H1 (cell line): ENCODE data around the gene FARP2. TPM values are rescaled to one million over a fixed set of nuclear protein-coding genes. Genes with fewer than 3 reads are reported as not detected.

Experiments used
- CTCF ChIA-PET: fragments of 300-600 bp; sonication (Branson Sonifier 250); formaldehyde crosslinking; loops from one replicate; lab custom pipeline; 2021; ENCODE audit not compliant: partially characterized antibody; lab: Charles Lee
- POLR2A ChIA-PET: fragments of 300-600 bp; sonication (Branson Sonifier 250); formaldehyde crosslinking; loops from one replicate; lab custom pipeline; 2021; ENCODE audit warnings: inconsistent platforms; ENCODE audit not compliant: partially characterized antibody; lab: Charles Lee
- DNase-seq, 2 experiments: peaks; one replicate each; pipeline versions ENCODE4 v3.0.0 to v3.0.0-alpha.2; 2010 to 2022; ENCODE audit warnings: low spot score in 2 of 2, low read depth in 1 of 2, mixed read lengths in 1 of 2
- FAIRE-seq: peaks from 2 replicates; lab custom pipeline; 2011; peaks lifted over from hg19 to GRCh38; lab: Jason Lieb, UNC
- H2AFZ ChIP-seq: 2 replicates; pipeline ENCODE4 v1.8.1; 2012; ENCODE audit warnings: low read length, inconsistent platforms
- H2AK5ac ChIP-seq: 2 replicates; pipeline ENCODE4 v1.6.1; 2013; ENCODE audit warnings: low read depth, low read length
- H2BK120ac ChIP-seq: replicated peaks from 2 replicates; pipeline ENCODE3; 2013; ENCODE audit warnings: low read depth, low read length, inconsistent platforms
- H2BK12ac ChIP-seq: 2 replicates; pipeline ENCODE4 v1.6.1; 2013; ENCODE audit warnings: low read depth, low read length
- H2BK15ac ChIP-seq: 2 replicates; pipeline ENCODE4 v1.6.1; 2013; ENCODE audit warnings: low read length
- H2BK20ac ChIP-seq: 2 replicates; pipeline ENCODE4 v1.6.1; 2013; ENCODE audit warnings: low read length
- H2BK5ac ChIP-seq: 2 replicates; pipeline ENCODE4 v1.6.1; 2013; ENCODE audit warnings: low read depth, low read length
- H3K14ac ChIP-seq: 2 replicates; pipeline ENCODE4 v1.6.1; 2013; ENCODE audit warnings: inconsistent platforms; ENCODE audit not compliant: insufficient read length
- H3K18ac ChIP-seq: 2 replicates; pipeline ENCODE4 v1.6.1; 2013; ENCODE audit warnings: low read length; ENCODE audit errors: extremely low read depth
- H3K23ac ChIP-seq: 2 replicates; pipeline ENCODE4 v1.6.1; 2013; ENCODE audit warnings: inconsistent platforms; ENCODE audit not compliant: insufficient read length
- H3K23me2 ChIP-seq: 2 replicates; pipeline ENCODE4 v1.6.1; 2013; ENCODE audit warnings: low read depth, low read length
- H3K27ac ChIP-seq: 2 replicates; pipeline ENCODE4 v1.6.1; 2011; ENCODE audit warnings: low read depth, low read length, inconsistent platforms
- H3K27me3 ChIP-seq, 4 experiments: replicated peaks in 1 of 4; 1 replicate in 1 of 4; 2 replicates in 3 of 4; pipeline versions ENCODE4 v1.6.1 to v1.8.1; 2011 to 2013; ENCODE audit warnings: low read length in 3 of 4, mild to moderate bottlenecking in 3 of 4, inconsistent platforms in 2 of 4, mixed read lengths in 2 of 4, moderate library complexity in 1 of 4; ENCODE audit not compliant: control insufficient read depth in 3 of 4, insufficient read depth in 3 of 4; ENCODE audit errors: extremely low read depth in 1 of 4
- H3K36me3 ChIP-seq, 4 experiments: 2 replicates each; pipeline versions ENCODE4 v1.6.1 to v1.8.1; 2011 to 2013; ENCODE audit warnings: mild to moderate bottlenecking in 4 of 4, low read length in 3 of 4, moderate library complexity in 2 of 4, control low read depth in 1 of 4, inconsistent platforms in 1 of 4; ENCODE audit not compliant: insufficient read depth in 4 of 4, control insufficient read depth in 2 of 4
- H3K4ac ChIP-seq: replicated peaks from 2 replicates; pipeline ENCODE3; 2013; ENCODE audit warnings: low read length, low read depth, mixed read lengths, inconsistent platforms; ENCODE audit not compliant: insufficient read length
- H3K4me1 ChIP-seq, 4 experiments: replicated peaks in 1 of 4; 1 replicate in 1 of 4; 2 replicates in 3 of 4; pipeline versions ENCODE4 v1.6.1 to v1.8.1; 2011 to 2013; ENCODE audit warnings: low read length in 3 of 4, inconsistent platforms in 2 of 4, mixed read lengths in 1 of 4; ENCODE audit not compliant: insufficient read depth in 4 of 4, control insufficient read depth in 3 of 4
- H3K4me2 ChIP-seq, 2 experiments: 2 replicates each; pipeline versions ENCODE4 v1.6.1 to v1.8.1; 2011 to 2013; ENCODE audit warnings: low read depth in 2 of 2, low read length in 2 of 2, control low read depth in 1 of 2, inconsistent platforms in 1 of 2, mild to moderate bottlenecking in 1 of 2; ENCODE audit not compliant: insufficient read depth in 1 of 2
- H3K4me3 ChIP-seq, 4 experiments: fragments of 200-600, 300-600 bp in 1 of 4; sonication (generic), shearing (Covaris generic), sonication (Bioruptor Twin) in 1 of 4; 2 replicates each; pipeline versions ENCODE4 v1.5.1 to v1.8.1; 2011 to 2016; ENCODE audit warnings: low read length in 4 of 4, low read depth in 3 of 4, control low read depth in 2 of 4, inconsistent platforms in 2 of 4, mild to moderate bottlenecking in 2 of 4, mixed read lengths in 1 of 4, moderate library complexity in 1 of 4; ENCODE audit not compliant: insufficient read depth in 2 of 4; ENCODE audit errors: extremely low read depth in 1 of 4
- H3K56ac ChIP-seq: replicated peaks from 2 replicates; pipeline ENCODE3; 2013; ENCODE audit warnings: low read depth, mild to moderate bottlenecking, mixed read lengths, low read length, inconsistent platforms; ENCODE audit not compliant: insufficient read length
- H3K79me1 ChIP-seq: 2 replicates; pipeline ENCODE4 v1.6.1; 2013; ENCODE audit warnings: low read depth, low read length, control low read depth
- H3K79me2 ChIP-seq, 2 experiments: 2 replicates each; pipeline versions ENCODE4 v1.6.1 to v1.8.1; 2012 to 2013; ENCODE audit warnings: low read length in 2 of 2, mild to moderate bottlenecking in 2 of 2, inconsistent platforms in 1 of 2; ENCODE audit not compliant: insufficient read depth in 2 of 2, control insufficient read depth in 1 of 2
- H3K9ac ChIP-seq, 4 experiments: replicated peaks in 1 of 4; 1 replicate in 1 of 4; 2 replicates in 3 of 4; pipeline versions ENCODE4 v1.6.1 to v1.8.1; 2011 to 2013; ENCODE audit warnings: low read depth in 3 of 4, low read length in 3 of 4, control low read depth in 2 of 4, mild to moderate bottlenecking in 2 of 4, moderate library complexity in 2 of 4, inconsistent platforms in 1 of 4; ENCODE audit errors: extremely low read depth in 1 of 4
- H3K9me3 ChIP-seq, 2 experiments: 2 replicates each; pipeline versions ENCODE4 v1.6.1 to v1.8.1; 2012 to 2013; ENCODE audit warnings: mild to moderate bottlenecking in 2 of 2, moderate library complexity in 2 of 2, control low read depth in 1 of 2, inconsistent platforms in 1 of 2, low read depth in 1 of 2, low read length in 1 of 2, mixed read lengths in 1 of 2; ENCODE audit not compliant: insufficient read depth in 2 of 2
- H4K20me1 ChIP-seq, 2 experiments: replicated peaks in 1 of 2; 2 replicates each; pipeline versions ENCODE3 to v1.8.1; 2011 to 2013; ENCODE audit warnings: inconsistent platforms in 2 of 2, low read length in 2 of 2, mild to moderate bottlenecking in 1 of 2; ENCODE audit not compliant: insufficient read depth in 2 of 2, control insufficient read depth in 1 of 2
- H4K5ac ChIP-seq: 2 replicates; pipeline ENCODE4 v1.6.1; 2013; ENCODE audit warnings: low read length, low read depth, mixed read lengths, inconsistent platforms; ENCODE audit not compliant: insufficient read length
- H4K8ac ChIP-seq: 2 replicates; pipeline ENCODE4 v1.8.0; 2013; ENCODE audit warnings: mild to moderate bottlenecking, moderate library complexity, low read length, inconsistent platforms; ENCODE audit not compliant: insufficient read depth; ENCODE audit errors: extremely low read depth
- H4K91ac ChIP-seq: replicated peaks from 2 replicates; pipeline ENCODE3; 2013; ENCODE audit warnings: low read length, mixed read lengths, inconsistent platforms; ENCODE audit not compliant: insufficient read length
- CBX5 ChIP-seq: fragments of 300-800, 300-1000 bp; sonication (generic); IDR thresholded peaks from 2 replicates; pipeline ENCODE4 v1.7.1; 2016; ENCODE audit warnings: antibody characterized with exemption, low read length, low read depth
- CBX8 ChIP-seq: fragments of 300-800, 300-1000 bp; sonication (generic); IDR thresholded peaks from 2 replicates; pipeline ENCODE4 v1.7.1; 2016; ENCODE audit warnings: low read depth, low read length, borderline replicate concordance
- CHD1 ChIP-seq: IDR thresholded peaks from 2 replicates; pipeline ENCODE4 v1.6.1; 2012; ENCODE audit warnings: low read depth, low read length, improper control_type of control experiment
- EGR1 ChIP-seq: IDR thresholded peaks from 2 replicates; pipeline ENCODE4 v1.6.1; 2011; ENCODE audit warnings: low read depth, low read length, borderline replicate concordance
- EP300 ChIP-seq, 2 experiments: IDR thresholded peaks; 1 replicate in 1 of 2; 2 replicates in 1 of 2; pipeline ENCODE4 v1.6.1; 2011 to 2012; ENCODE audit warnings: low read depth in 2 of 2, low read length in 2 of 2, mild to moderate bottlenecking in 2 of 2, borderline replicate concordance in 1 of 2, inconsistent platforms in 1 of 2, moderate library complexity in 1 of 2
- GTF2F1 ChIP-seq: IDR thresholded peaks from 2 replicates; pipeline ENCODE4 v1.6.1; 2012; ENCODE audit warnings: low read depth, low read length, improper control_type of control experiment, borderline replicate concordance
- JUN ChIP-seq: IDR thresholded peaks from 2 replicates; pipeline ENCODE4 v1.6.1; 2011; ENCODE audit warnings: low read depth, mild to moderate bottlenecking, improper control_type of control experiment, low read length
- KDM5A ChIP-seq: fragments of 200-600 bp; IDR thresholded peaks from 2 replicates; pipeline ENCODE4 v1.7.1; 2012; ENCODE audit warnings: mild to moderate bottlenecking, low read length, inconsistent platforms, mixed read lengths
- PHF8 ChIP-seq: fragments of 200-600 bp; sonication (generic); conservative IDR thresholded peaks from 2 replicates; pipeline ENCODE4 v1.7.1; 2012; ENCODE audit warnings: low read depth, mild to moderate bottlenecking, inconsistent platforms, low read length, moderate library complexity
- SAP30 ChIP-seq: fragments of 300-600 bp; sonication (generic); IDR thresholded peaks from 2 replicates; pipeline ENCODE4 v1.7.1; 2012; ENCODE audit warnings: low read length, moderate library complexity, mild to moderate bottlenecking, inconsistent platforms; ENCODE audit not compliant: insufficient read depth, insufficient replicate concordance
- WGBS, 2 experiments: shearing (Covaris generic) in 1 of 2; methylation state at CpG; one replicate each; pipeline versions ENCODE4 v1.1.6 to v1.1.7; 2013 to 2015; ENCODE audit warnings: low lambda C conversion rate in 2 of 2, mixed read lengths in 2 of 2, inconsistent platforms in 1 of 2, low coverage in 1 of 2, missing lambda C conversion rate in 1 of 2; ENCODE audit not compliant: insufficient replicate concordance in 2 of 2, insufficient coverage in 1 of 2, insufficient read length in 1 of 2; ENCODE audit errors: extremely low coverage in 1 of 2, missing lambda C conversion rate in 1 of 2; 5-methylcytosine and 5-hydroxymethylcytosine counted together
- polyA plus RNA-seq, 7 experiments: library from polyadenylated mRNA; depleted of rRNA in 3 of 7; stranded (reverse) in 5 of 7; unstranded in 2 of 7; fragments of >200 nt in 5 of 7; fragments of 200-250 nt in 2 of 7; gene quantifications; 1 replicate in 5 of 7; 2 replicates in 1 of 7; 4 replicates in 1 of 7; pipeline versions ENCODE4 v1.2.1 to v1.2.3, GENCODE V29; 2011 to 2013; ENCODE audit warnings: missing spikeins in 2 of 7, mixed read lengths in 2 of 7
- total RNA-seq: library from RNA; stranded (reverse); fragmentation: NEBNext Ultra II Directional; extraction: Animal tissue kit (Norgen Biotek cat#: 25700); gene quantifications from 2 replicates; pipeline ENCODE4 v1.2.1, GENCODE V29; 2021
- TF ChIP-seq, protein P1 (sequence below): IDR thresholded peaks from 2 replicates; pipeline ENCODE4 v1.6.1; 2012; ENCODE audit warnings: inconsistent platforms
- TF ChIP-seq, protein P2 (sequence below): IDR thresholded peaks from 2 replicates; pipeline ENCODE4 v1.6.1; 2011; ENCODE audit warnings: low read length, improper control_type of control experiment

The FARP2 gene
- total and polyA plus RNA-seq, 2 of the 8 experiments (the other 6 are each of a cell fraction or from before 2014, with no cell fraction given) = 12.4 to 33.4 TPM

DNA sequence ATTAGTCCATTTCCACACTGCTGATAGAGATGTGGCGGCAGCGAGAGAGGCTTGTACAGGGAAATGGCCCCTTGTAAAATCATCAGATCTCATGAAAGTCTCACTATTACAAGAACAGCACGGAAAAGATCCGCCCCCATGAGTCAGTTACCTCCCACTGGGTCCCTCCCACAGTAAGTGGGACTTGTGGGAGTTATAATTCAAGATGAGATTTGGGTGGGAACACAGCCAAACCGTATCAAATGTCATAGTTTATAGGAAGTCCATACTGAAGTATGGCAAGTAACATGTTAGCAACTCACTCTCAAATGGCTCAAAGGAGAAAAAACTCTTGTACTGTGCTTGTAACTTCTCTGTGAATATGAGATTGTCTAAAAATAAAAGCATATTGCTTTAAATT, 56.1 kb downstream of the FARP2 start:
- DNase-seq = no peak

More for the DNA sequence above, 56.1 kb downstream of the FARP2 start:
- no peak overlapping the region for H2BK20ac ChIP-seq
- no peak overlapping the region for H3K27ac ChIP-seq
- WGBS, 2 experiments = 92% methylated on average over 5 of the region's 5 CpGs; no CpG with 5 or more reads in 1 of the 2 experiments
- H3K18ac ChIP-seq = no peak overlapping the region
- H3K23ac ChIP-seq = no peak overlapping the region
- no peak for TF ChIP-seq CBX5
- no peak for TF ChIP-seq PHF8
- no peak for TF ChIP-seq CHD1
- TF ChIP-seq EP300 (IDR thresholded peaks at IDR 0.05; ENCODE audit: borderline replicate concordance in 1 of 2, low read depth in 2 of 2, low read length in 2 of 2) = no peak
- no peak for TF ChIP-seq EGR1
- TF ChIP-seq, protein P1, sequence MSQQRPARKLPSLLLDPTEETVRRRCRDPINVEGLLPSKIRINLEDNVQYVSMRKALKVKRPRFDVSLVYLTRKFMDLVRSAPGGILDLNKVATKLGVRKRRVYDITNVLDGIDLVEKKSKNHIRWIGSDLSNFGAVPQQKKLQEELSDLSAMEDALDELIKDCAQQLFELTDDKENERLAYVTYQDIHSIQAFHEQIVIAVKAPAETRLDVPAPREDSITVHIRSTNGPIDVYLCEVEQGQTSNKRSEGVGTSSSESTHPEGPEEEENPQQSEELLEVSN = no peak
- no peak for TF ChIP-seq KDM5A
- TF ChIP-seq CBX8 = no peak
- TF ChIP-seq, protein P2, sequence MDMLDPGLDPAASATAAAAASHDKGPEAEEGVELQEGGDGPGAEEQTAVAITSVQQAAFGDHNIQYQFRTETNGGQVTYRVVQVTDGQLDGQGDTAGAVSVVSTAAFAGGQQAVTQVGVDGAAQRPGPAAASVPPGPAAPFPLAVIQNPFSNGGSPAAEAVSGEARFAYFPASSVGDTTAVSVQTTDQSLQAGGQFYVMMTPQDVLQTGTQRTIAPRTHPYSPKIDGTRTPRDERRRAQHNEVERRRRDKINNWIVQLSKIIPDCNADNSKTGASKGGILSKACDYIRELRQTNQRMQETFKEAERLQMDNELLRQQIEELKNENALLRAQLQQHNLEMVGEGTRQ = no peak
- no peak for TF ChIP-seq GTF2F1
- TF ChIP-seq SAP30 = no peak
- TF ChIP-seq JUN = no peak
- H3K4me1 ChIP-seq = no peaks in the 10 kb centered on the region
- no peaks in the 10 kb centered on the region for H3K79me2 ChIP-seq
- H3K9ac ChIP-seq = no peak overlapping the region
- no peak overlapping the region for H3K4me2 ChIP-seq
- H2BK12ac ChIP-seq = no peak overlapping the region
- H3K27me3 ChIP-seq = no peaks in the 10 kb centered on the region
- H3K79me1 ChIP-seq = peaks cover 3% of the 10 kb centered on the region; the same call in 1 of the 2 replicates
- H2BK5ac ChIP-seq = no peak overlapping the region
- H3K56ac ChIP-seq = no peak overlapping the region
- H3K23me2 ChIP-seq = no peaks in the 10 kb centered on the region
- ChIA-PET CTCF (no interaction called here), POLR2A (no interaction called here)
- H2BK15ac ChIP-seq = no peak overlapping the region
- no peak overlapping the region for H2AFZ ChIP-seq
- H2AK5ac ChIP-seq = no peak overlapping the region
- no peak overlapping the region for H4K8ac ChIP-seq
- peaks cover 3 to 40% (median 12%) of the 10 kb centered on the region in 4 experiments; a peak in 6 of 8 replicates for H3K36me3 ChIP-seq
- H3K4me3 ChIP-seq = no peak overlapping the region
- H3K4ac ChIP-seq = no peak overlapping the region
- no peak overlapping the region for H2BK120ac ChIP-seq
- H4K91ac ChIP-seq = no peak overlapping the region
- peaks cover 0 to 6% of the 10 kb centered on the region in 2 experiments for H4K20me1 ChIP-seq
- no peak for FAIRE-seq
- H3K14ac ChIP-seq = no peak overlapping the region
- no peaks in the 10 kb centered on the region for H3K9me3 ChIP-seq
- H4K5ac ChIP-seq = no peak overlapping the region
